ENCODE data around the gene CPNE2.

CPNE2 gene

DNA sequence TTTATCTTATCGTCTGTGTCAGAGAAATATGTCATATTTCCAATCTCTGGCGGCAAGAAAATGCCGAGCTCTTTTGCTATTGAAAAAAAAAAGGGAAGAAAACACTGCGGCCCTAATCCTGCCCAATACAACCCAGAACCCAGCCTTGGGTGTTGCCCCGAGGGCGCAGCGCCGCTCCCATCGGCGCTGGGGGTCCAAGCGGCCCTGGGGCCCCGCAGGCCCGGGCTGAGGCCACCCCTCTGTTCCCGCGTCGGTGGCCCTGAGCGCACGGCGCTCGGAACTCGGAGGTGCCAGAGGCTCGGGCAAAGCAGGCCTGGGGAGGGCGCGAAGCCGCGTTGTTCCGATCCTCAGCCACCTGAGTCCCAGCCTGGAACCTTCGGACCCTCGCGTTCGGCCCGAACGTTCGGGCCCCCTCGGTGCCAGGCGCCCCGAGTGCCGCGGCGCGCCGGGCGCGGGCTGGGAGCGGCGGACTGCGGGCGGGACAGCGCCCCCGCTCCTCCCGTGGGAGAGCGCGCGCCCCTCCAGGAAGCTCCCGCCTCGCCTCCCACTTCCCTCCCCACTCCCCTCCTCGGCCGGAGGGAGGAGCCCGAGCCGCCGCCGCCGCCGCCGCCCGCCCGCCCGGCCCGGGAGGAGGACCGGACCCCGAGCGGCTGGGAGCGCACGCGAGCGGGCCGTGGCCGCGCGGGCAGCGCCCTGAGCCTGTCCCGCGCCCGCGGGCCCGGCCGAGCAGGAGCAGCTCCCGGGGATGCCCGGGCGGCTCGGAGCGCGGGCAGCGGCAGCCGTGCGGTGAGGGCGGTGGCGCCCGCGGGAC, at the start of gene CPNE2:
TSS of gene CPNE2 (plus strand) at position 609 of the 811 bp plus-strand sequence. CDS start 18,160 bp downstream, outside the sequence.
- no peak for DNase-seq (ENCODE audit: low read depth)
- TF ChIP-seq, protein P1, sequence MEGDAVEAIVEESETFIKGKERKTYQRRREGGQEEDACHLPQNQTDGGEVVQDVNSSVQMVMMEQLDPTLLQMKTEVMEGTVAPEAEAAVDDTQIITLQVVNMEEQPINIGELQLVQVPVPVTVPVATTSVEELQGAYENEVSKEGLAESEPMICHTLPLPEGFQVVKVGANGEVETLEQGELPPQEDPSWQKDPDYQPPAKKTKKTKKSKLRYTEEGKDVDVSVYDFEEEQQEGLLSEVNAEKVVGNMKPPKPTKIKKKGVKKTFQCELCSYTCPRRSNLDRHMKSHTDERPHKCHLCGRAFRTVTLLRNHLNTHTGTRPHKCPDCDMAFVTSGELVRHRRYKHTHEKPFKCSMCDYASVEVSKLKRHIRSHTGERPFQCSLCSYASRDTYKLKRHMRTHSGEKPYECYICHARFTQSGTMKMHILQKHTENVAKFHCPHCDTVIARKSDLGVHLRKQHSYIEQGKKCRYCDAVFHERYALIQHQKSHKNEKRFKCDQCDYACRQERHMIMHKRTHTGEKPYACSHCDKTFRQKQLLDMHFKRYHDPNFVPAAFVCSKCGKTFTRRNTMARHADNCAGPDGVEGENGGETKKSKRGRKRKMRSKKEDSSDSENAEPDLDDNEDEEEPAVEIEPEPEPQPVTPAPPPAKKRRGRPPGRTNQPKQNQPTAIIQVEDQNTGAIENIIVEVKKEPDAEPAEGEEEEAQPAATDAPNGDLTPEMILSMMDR (IDR thresholded peaks at IDR 0.05; ENCODE audit: control insufficient read depth, extremely low read depth, insufficient read depth), result peak; percentile 27; the same call in 1 of the 2 replicates
- H3K4me3 ChIP-seq (ENCODE audit: low read depth, low read length), result peak within 1 kb of the TSS; percentile 54

GRCh38 chr16:57043248-57043647, 49.1 kb upstream of the CPNE2 start:
- no peak for DNase-seq (ENCODE audit: low read depth)
- H3K4me3 ChIP-seq (ENCODE audit: low read depth, low read length), result no peak overlapping the region
- TF ChIP-seq, protein P1 (IDR thresholded peaks at IDR 0.05; ENCODE audit: control insufficient read depth, extremely low read depth, insufficient read depth), result no peak

GRCh38 chr16:57044931-57045693, 47.3 kb upstream of the CPNE2 start:
- no peak for DNase-seq (ENCODE audit: low read depth)
- H3K4me3 ChIP-seq (ENCODE audit: low read depth, low read length), result no peak overlapping the region

DNA sequence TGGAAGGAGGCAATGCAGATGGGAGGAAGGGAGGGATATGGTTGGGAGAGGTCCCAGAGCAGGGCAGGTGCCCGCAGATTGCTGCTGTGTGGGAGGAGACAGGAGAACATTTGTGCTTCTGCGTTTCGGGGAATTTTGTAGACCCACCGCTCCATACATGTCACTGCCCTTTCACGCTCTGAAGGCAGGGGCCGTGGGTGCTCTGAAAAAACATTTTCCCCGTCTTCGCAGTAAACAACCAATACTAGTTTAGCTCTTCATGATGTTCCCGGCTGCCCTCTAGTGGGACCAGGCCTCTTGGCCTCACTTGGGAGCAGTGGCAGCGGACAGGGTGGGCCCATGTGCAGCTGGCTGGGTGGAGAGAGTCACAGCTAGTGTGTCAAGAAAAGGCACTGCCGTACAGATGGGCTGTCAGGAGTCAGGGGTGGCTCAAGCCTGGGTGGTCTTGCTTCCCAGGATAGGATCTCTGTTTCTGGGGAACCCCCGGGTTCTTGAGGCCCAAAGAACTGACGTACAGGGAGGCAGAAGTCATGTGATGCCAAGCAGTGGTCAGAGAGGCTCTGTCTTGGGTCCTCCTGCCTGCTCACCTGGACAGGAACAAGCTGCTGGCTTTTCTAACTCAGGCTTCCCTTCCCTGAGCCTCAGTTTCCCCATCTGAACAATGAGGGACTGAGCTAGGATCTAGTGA, 46.5 kb upstream of the CPNE2 start:
- H3K4me3 ChIP-seq (ENCODE audit: low read depth, low read length), result no peak overlapping the region
- TF ChIP-seq, protein P1 (IDR thresholded peaks at IDR 0.05; ENCODE audit: control insufficient read depth, extremely low read depth, insufficient read depth), result peak; percentile 45
- no peak for DNase-seq (ENCODE audit: low read depth)

More at GRCh38 chr16:57044931-57045693, 47.3 kb upstream of the CPNE2 start:
- TF ChIP-seq, protein P1 (IDR thresholded peaks at IDR 0.05; ENCODE audit: control insufficient read depth, extremely low read depth, insufficient read depth), result no peak

DNA sequence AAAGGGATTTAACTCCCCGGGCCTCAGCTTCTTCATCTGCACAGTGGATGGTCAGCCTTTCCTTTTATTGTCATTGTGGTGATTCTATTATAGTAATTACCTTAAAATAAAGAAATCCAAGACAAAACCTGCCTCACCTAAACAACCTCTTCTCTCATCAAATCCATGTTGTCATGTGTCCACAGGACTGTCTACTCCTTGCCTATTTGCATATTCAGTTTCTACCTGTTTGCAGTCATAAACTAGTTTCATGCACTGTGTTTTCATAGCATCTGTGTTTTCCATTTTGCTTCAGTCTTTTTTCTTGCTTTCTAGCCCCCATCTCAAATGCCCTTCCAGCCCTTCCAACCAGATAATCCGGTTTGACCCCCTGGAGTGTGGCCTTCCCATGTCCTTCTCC, 44.3 kb upstream of the CPNE2 start:
- TF ChIP-seq, protein P1 (IDR thresholded peaks at IDR 0.05; ENCODE audit: control insufficient read depth, extremely low read depth, insufficient read depth), result no peak
- H3K4me3 ChIP-seq (ENCODE audit: low read depth, low read length), result no peak overlapping the region
- no peak for DNase-seq (ENCODE audit: low read depth)

- TF ChIP-seq, protein P1 (IDR thresholded peaks at IDR 0.05; ENCODE audit: control insufficient read depth, extremely low read depth, insufficient read depth), result no peak
- H3K4me3 ChIP-seq (ENCODE audit: low read depth, low read length), result no peak overlapping the region
- DNase-seq (ENCODE audit: low read depth), result no peak
Measured at GRCh38 chr16:57049678-57050077, 42.7 kb upstream of the CPNE2 start.
